Measurements from ENCODE around the gene SIRT5. TPM values are rescaled to one million over a fixed set of nuclear protein-coding genes. Genes with fewer than 3 reads are reported as not detected.

SIRT5 gene
- total RNA-seq, 4 donors from 2014 or later, result 7.5 to 13.1 (median 10.0) TPM

DNA sequence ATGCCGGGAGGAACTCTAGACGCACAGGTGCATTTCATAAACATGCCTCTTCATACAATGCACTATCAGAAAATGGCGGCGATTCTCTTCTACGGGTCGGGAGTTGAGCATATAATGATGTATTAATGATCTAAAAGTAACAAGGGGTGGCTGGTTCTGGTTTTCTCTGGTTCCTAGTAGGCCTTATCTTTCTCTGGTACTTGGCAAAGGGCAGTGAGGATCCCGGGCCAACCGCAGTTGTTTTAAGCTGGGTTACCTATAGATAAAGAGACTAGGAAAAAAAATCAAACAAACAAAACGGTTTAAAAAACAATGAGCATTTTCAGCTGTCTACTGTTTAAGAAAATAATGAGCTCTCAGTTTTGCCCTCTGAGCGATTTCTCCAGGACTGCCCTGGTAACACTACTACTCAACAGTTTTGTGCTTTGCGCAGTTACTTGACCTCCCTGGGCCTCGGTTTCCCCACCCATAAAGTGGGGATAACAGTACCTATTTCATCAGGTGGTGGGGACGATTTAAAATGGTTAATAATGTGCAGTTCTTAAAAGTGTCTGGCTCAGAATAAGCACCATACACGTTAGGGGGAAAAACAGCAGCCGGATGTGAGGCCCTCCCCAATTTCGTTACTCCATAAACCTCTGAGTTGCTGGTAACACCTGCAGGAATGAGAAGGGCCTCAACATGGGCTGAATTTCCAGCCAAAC is 1.3 kb upstream of the SIRT5 start:
- H3K27ac ChIP-seq, result peak overlapping the region in 3 of 4 donors; percentile 93 to 98 (median 95)
- TF ChIP-seq, protein P1, sequence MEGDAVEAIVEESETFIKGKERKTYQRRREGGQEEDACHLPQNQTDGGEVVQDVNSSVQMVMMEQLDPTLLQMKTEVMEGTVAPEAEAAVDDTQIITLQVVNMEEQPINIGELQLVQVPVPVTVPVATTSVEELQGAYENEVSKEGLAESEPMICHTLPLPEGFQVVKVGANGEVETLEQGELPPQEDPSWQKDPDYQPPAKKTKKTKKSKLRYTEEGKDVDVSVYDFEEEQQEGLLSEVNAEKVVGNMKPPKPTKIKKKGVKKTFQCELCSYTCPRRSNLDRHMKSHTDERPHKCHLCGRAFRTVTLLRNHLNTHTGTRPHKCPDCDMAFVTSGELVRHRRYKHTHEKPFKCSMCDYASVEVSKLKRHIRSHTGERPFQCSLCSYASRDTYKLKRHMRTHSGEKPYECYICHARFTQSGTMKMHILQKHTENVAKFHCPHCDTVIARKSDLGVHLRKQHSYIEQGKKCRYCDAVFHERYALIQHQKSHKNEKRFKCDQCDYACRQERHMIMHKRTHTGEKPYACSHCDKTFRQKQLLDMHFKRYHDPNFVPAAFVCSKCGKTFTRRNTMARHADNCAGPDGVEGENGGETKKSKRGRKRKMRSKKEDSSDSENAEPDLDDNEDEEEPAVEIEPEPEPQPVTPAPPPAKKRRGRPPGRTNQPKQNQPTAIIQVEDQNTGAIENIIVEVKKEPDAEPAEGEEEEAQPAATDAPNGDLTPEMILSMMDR (IDR thresholded peaks at IDR 0.05), result no peak
- TF ChIP-seq EP300 (IDR thresholded peaks at IDR 0.05), result no peak
- no peak for TF ChIP-seq POLR2AphosphoS5 (IDR thresholded peaks at IDR 0.05)
- TF ChIP-seq POLR2A (IDR thresholded peaks at IDR 0.05), result no peak
- H3K9me3 ChIP-seq, result no peaks in the 10 kb centered on the region

DNA sequence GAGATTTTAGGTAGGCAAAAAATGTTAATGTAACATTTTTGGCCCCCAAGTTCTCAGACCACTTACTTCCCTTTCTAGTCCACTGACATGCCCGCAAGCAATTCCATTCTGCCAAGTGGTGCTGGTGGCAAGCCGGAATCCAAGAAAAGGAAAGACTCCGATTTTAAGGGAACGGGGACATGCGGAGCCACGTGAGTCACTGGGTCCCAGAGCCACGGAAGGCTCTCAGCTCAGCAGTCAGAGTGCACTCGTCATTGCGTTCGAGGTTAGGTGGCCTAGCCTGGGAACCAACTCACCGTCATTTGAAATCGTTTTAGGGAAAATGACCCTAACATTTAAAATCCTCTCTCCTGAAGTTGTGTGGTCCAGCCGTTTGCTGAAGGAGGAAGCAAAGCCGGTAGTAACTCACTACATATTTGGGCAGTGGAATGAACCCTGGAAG is 711 bp upstream of the SIRT5 start:
- WGBS, 2 donors (ENCODE audit: low coverage in 1 of 2), result 6% methylated on average over 11 of the region's 14 CpGs; no CpG with 5 or more reads in 1 of the 2 donors
- TF ChIP-seq POLR2A (IDR thresholded peaks at IDR 0.05) (no peak), POLR2AphosphoS5 (IDR thresholded peaks at IDR 0.05) (peak; percentile 15)
- no peaks in the 10 kb centered on the region for H3K27me3 ChIP-seq
- H3K36me3 ChIP-seq, result no peaks in the 10 kb centered on the region
- peak; percentile 26 for ATAC-seq
- peak overlapping the region; percentile 84 to 98 (median 94) for H3K27ac ChIP-seq
- H3K9me3 ChIP-seq, result no peaks in the 10 kb centered on the region
- H3K4me3 ChIP-seq, result peak overlapping the region; percentile 68 to 74
- H3K4me1 ChIP-seq, result peaks cover 0 to 18% (median 0%) of the 10 kb centered on the region in 3 donors

More for the DNA sequence above, 1.3 kb upstream of the SIRT5 start:
- Histone ChIP-seq H3K36me3 (no peaks in the 10 kb centered on the region), H3K4me3 (peak overlapping the region; percentile 68 to 74), H3K27me3 (no peaks in the 10 kb centered on the region), H3K4me1 (peaks cover 0 to 18% (median 0%) of the 10 kb centered on the region in 3 donors)
- no peak for ATAC-seq
- 76 to 82% methylated on average over 8 to 14 of the region's 16 CpGs for WGBS, 2 donors (ENCODE audit: low coverage in 1 of 2)

DNA sequence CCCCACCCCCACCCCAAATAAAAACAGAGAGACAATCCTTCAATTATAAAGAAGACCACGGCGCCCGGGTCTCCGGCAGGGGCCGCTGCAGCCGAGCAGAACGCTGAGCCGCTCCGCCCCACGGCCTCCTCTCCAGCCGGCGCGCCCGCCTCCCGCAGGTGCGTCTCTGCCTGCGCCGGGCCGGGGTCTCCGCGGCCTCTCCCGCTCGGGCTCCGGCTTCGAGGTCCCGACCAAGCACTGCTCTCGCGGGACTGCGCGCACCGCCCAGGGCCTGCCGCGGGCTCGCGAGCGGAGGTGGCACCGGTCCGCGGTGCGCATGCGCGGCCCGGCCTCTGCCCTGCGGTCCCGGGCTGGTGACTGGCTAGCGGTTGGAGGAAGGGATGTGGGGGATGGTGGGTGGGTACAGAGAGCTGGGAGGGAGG is 241 bp upstream of the SIRT5 start:
- ATAC-seq, result peak; percentile 93
- H3K27ac ChIP-seq, result peak overlapping the region; percentile 84 to 98 (median 94)
- H3K9me3 ChIP-seq, result no peaks in the 10 kb centered on the region
- WGBS, 2 donors (ENCODE audit: low coverage in 1 of 2), result no CpG with 5 or more reads among the region's 46 CpGs
- H3K4me3 ChIP-seq, result peak overlapping the region; percentile 68 to 74
- TF ChIP-seq EP300 (IDR thresholded peaks at IDR 0.05), result no peak
- TF ChIP-seq, protein P1 (IDR thresholded peaks at IDR 0.05), result peak; percentile 23 to 77 (median 58)
- TF ChIP-seq POLR2AphosphoS5 (IDR thresholded peaks at IDR 0.05), result no peak
- TF ChIP-seq POLR2A (IDR thresholded peaks at IDR 0.05), result peak; percentile 75 to 76
- no peaks in the 10 kb centered on the region for H3K36me3 ChIP-seq
- peaks cover 0 to 18% (median 0%) of the 10 kb centered on the region in 3 donors for H3K4me1 ChIP-seq
- H3K27me3 ChIP-seq, result no peaks in the 10 kb centered on the region

DNA sequence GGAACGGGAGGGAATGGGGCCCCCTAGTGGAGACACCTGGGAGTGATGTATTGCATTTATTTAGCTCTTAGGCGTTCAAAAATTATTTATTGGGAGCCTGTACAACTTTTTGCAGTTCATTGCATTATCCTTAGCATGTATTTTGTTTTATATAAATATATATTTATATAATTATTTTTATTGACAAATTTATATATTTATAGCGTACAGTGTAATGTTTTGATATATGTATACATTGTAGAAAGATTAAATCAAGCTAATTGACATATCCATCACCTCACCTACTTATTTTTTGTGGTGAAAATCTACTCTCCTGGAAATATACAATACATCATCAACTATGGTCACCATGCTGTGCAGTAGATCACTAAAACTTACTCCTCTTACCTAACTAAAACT is 975 bp downstream of the SIRT5 start:
- TF ChIP-seq, protein P1 (IDR thresholded peaks at IDR 0.05), result peak; percentile 73 to 80 (median 75)
- no peak for TF ChIP-seq EP300 (IDR thresholded peaks at IDR 0.05)
- peak overlapping the region; percentile 84 to 98 (median 94) for H3K27ac ChIP-seq
- no peaks in the 10 kb centered on the region for H3K9me3 ChIP-seq
- no peaks in the 10 kb centered on the region for H3K27me3 ChIP-seq
- H3K4me3 ChIP-seq, result peak overlapping the region; percentile 68 to 74
- peaks cover 0 to 10% of the 10 kb centered on the region in 2 donors for H3K36me3 ChIP-seq
- H3K4me1 ChIP-seq, result peaks cover 0 to 18% (median 0%) of the 10 kb centered on the region in 3 donors
- ATAC-seq, result no peak
- 24% methylated on average over 3 of the region's 3 CpGs for WGBS, 2 donors (ENCODE audit: low coverage in 1 of 2)

DNA sequence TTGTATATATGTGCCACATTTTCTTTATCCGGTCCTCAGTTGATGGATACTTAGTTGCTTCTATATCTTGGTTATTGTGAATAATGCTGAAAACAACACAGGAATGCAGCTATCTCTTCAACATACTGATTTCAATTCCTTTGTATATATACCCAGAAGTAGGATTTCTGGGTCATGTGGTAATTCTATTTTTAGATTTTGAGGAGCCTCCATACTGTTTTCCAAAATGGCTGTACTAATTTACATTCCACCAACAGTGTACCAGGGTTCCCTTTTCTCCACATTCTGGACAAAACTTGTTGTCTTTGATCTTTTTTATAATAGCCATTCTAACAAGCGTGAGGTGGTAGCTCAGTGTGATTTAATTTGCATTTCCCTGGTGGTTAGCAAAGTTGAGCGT is 1.6 kb downstream of the SIRT5 start:
- 90 to 100% methylated on average over 3 of the region's 3 CpGs for WGBS, 2 donors (ENCODE audit: low coverage in 1 of 2)
- ATAC-seq, result no peak
- Histone ChIP-seq H3K27ac (peak overlapping the region in 2 of 4 donors; percentile 93 to 95), H3K4me3 (no peak overlapping the region), H3K36me3 (peaks cover 0 to 16% of the 10 kb centered on the region in 2 donors), H3K9me3 (no peaks in the 10 kb centered on the region), H3K4me1 (peaks cover 0 to 18% (median 0%) of the 10 kb centered on the region in 3 donors), H3K27me3 (no peaks in the 10 kb centered on the region)
- TF ChIP-seq POLR2AphosphoS5 (IDR thresholded peaks at IDR 0.05) (no peak), POLR2A (IDR thresholded peaks at IDR 0.05) (no peak), EP300 (IDR thresholded peaks at IDR 0.05) (no peak)
- TF ChIP-seq, protein P1 (IDR thresholded peaks at IDR 0.05), result no peak

Measured in gastroesophageal sphincter (tissue), 4 donors.